Measurements from ENCODE around the gene ILF2.
"Not testable (repeated sequence)": the region's sequence is repeated elsewhere in the genome, so short reads cannot be mapped to it uniquely, and the experiment has no call there.

The ILF2 gene

DNA sequence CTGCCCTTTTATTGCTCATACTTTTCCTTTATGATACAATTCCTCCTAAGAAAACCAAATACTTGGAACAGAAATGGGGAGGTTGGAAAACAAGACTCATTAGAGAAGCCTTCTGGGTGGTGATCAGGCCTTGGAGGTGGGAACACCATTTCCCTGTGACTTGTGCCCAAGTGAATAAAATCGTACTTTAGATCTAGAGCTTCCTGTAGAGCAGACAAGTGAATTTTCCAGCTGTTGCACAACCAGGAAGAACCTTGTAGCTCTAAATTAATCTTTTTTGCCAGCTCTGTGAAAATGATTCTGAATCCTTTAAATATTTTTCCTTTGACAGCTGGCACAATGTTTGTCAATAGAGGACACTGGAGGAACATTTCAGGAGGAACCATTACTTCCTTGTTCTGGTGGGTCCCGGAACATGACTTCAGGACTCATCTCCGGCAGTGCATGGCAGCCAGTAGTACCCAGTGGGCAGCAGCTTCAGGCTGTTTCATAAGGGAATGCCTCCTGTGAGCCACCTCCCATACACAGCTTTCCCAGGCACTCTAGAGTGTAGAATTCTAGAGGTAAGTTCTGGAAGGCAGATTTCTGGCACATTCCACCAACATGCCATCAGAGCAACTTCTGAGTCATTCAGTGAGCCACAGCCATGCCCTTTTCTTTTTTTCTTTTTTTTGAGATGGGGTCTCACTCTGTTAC, 17.8 kb downstream of the ILF2 start:
- in situ Hi-C loops (cut with MboI; ENCODE audit: low sequenced_read_pairs), result loop anchor here (25.0 kb wide), 1 partner anchor 334 kb away; the partner anchor contains the start of genes JTB, RAB13 and RPS27

DNA sequence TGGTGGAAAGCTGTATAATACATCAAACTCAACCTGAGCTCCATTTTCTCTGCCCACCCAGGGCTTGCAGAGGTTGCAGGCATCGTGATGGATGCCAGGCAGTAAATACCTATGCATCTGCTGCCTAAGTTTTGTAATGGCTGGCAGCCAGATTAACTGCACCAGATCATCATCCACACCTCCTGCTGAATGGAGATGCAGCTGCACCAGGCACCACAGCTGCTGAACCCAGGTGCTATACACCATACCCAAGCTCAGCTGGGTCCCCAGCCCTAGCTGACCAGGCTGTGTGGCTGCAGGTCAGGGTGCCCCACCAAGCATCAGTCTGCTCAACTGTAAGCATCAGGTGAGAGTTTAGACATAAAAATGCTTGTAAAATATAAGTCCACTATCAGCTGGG, 19.0 kb downstream of the ILF2 start:
- in situ Hi-C loops (cut with MboI; ENCODE audit: low sequenced_read_pairs), result loop anchor here (25.0 kb wide), 1 partner anchor 336 kb away; the partner anchor contains the start of genes JTB, RAB13 and RPS27

DNA sequence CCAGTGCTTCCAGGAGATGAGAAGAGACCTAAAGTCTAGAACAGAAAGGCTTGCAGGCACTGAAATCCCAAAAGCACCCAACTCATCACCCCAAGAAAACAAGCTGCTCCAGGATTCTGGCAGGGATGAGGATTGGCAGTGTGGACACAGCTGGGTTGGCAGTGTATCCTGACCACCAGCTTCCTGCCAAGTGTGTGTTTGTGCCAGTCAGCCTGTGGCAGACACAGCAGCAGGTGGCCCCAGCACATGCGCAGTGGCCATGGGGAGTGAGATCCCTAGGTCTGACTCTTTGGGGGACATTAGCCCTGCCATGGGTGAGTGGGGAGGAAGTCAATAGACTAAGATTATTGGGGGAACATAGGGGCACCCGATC, 20.9 kb downstream of the ILF2 start:
- in situ Hi-C loops (cut with MboI; ENCODE audit: low sequenced_read_pairs), result loop anchor here (25.0 kb wide), 1 partner anchor 337 kb away; the partner anchor contains the start of genes JTB, RAB13 and RPS27

DNA sequence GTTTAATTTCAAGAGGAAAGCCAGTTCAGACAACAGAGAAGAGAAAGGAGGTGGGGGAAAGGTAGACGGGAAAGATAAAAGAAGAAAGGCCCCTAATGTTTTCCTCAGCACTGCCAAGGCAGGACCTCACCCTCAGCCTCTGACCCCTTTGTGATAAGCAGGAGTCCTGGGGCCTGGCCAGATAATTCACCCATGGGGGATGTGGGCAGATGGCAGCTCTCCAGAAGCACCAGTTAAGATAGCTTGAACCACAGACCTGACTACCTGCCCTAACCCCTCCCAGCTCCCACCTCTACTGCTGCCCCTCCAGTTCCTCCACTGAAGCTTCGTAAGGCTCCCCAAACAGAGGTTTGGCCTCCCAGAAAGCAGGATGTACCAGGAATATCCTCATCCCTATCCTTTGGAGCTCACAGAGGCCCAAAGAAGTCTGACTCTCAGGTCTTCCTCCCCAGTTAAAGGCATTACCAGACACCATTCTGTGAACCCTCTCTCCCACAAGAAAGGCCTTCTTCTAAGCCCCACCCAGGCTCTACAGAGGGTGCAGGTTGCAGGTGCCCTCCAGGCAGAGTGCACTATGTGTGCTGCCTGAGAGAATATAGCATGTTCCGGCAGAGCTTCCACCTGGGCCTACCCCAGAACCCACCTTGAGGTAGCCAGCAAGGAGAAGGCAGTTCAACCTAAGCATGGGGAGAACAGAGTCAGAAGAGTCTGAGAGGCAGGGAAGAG, 21.5 kb downstream of the ILF2 start:
- in situ Hi-C loops (cut with MboI; ENCODE audit: low sequenced_read_pairs), result no loop called here

DNA sequence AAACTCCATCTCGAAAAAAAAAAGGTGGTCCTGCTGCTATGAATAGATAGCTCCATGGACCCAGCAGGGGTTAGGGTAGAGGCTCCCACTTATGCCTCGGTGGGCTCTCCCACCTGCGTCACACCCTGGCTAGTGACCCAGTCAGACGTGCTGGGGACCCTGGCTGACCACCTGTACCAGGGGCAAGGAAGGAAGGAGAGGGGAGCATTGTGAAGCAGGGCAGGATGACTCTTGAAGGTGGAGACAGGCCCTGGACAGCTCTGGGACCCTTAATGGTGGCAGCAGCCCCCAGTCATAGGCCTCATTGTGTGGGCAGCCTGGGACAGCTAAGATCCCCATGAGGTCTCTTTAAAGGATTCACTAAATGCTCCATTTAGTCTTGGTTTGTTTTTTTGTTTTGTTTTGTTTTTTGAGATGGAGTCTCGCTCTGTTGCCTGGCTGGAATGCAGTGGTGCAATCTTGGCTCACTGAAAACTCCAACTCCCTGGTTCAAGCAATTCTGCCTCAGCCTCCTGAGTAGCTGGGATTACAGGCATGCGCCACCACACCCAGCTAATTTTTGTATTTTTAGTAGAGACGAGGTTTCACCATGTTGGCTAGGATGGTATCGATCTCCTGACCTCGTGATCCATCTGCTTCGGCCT, 22.7 kb downstream of the ILF2 start:
- in situ Hi-C loops (cut with MboI; ENCODE audit: low sequenced_read_pairs), result no loop called here

DNA sequence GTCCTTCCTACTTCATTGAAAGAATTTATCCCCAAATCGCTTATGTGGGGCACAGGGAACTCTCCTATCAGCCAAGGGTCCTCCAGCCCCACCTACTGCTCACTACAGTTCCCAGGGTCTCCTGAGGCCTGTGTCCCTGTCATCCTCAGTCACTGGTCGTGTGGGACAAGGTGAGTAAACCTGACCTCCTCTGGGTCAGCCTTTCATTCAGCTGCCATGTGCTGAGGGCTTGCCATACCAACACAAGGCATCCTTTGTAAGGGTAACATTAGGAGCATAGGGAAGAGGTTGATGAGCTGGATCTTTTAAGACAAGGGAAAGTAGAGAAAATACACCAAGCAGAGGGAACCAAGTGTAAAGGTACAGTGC, 23.5 kb downstream of the ILF2 start:
- in situ Hi-C loops (cut with MboI; ENCODE audit: low sequenced_read_pairs), result no loop called here

DNA sequence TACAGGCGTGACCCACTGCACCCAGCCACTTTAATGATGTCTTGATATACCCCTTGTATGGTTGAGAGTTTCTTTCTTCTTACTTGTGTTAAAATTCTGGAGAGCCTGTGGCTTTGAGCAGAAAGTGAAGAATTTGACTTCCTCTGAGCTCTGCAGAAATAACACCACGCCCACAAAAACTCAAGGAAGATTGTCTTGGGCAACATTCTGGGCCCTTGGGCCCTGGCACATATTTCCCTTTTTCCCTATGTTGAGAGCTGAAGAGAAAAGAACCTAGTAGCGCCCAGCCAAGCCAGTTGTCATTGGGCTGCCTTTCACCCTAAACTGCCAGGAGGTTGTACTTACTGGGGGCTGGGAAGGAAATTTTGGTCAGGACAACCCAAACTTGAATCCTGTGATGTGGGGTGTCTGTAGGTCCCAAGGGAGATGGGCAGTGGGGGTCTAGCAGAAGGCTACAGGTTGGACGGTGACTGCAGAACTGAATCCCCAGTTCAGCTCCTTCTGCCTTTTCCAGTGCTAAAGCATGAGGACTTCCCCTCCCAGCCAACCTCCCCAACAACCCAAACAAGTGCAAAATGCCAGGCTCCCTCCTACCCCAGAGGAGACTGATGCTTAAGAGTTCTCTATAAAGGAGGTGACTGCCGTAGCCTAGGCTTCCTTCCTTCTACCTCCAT, 24.0 kb downstream of the ILF2 start:
- in situ Hi-C loops (cut with MboI; ENCODE audit: low sequenced_read_pairs), result no loop called here

DNA sequence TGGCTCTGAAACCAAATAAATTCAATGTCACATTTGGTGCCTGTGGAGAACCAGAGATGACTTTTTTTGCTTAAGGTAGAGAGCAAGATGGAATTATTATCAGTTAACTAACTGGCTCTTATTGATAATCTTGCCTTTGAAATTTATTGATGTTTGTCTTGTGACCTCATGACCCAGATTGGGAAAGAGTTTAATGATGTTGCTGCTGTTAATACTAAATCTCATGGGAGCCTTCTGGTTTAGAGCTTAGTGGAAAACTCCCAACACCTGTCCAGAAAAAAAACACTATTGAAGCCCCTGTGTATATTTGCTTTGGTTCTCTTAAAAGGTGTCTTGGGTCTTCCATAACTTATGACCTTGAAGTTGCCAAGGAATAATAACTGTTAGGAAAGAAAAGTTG, 27.0 kb downstream of the ILF2 start:
- in situ Hi-C loops (cut with MboI; ENCODE audit: low sequenced_read_pairs), result no loop called here

DNA sequence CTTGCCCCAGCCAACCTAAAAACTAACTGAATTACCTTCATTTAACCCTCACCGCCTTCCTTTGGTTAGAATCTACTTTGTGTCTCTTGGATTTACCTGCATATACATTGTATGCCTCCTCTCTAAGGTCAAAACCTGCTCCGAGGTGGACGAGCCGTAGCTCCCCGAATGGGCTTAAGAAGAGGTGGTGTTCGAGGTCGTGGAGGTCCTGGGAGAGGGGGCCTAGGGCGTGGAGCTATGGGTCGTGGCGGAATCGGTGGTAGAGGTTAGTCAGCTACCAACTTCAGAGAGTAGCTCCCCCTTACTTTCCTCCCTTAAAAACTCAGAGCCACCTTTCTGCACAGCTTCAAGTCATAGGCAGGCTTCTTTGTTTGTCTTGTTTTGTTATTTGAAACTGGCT, 27.7 kb downstream of the ILF2 start:
- in situ Hi-C loops (cut with MboI; ENCODE audit: low sequenced_read_pairs), result no loop called here

DNA sequence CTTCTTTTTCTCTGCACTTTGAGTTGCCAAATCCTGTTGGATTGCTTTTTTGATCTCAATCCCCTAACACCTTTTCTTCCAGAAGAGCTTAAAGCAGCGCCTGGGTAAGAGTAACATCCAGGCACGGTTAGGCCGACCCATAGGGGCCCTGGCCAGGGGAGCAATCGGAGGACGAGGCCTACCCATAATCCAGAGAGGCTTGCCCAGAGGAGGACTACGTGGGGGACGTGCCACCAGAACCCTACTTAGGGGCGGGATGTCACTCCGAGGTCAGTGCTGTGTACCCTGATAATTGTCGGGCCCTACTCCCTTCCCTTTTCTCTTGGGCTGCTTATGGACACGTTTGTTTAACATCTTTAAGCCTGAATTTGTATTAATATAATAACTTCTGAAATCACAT, 28.6 kb downstream of the ILF2 start:
- in situ Hi-C loops (cut with MboI; ENCODE audit: low sequenced_read_pairs), result no loop called here

DNA sequence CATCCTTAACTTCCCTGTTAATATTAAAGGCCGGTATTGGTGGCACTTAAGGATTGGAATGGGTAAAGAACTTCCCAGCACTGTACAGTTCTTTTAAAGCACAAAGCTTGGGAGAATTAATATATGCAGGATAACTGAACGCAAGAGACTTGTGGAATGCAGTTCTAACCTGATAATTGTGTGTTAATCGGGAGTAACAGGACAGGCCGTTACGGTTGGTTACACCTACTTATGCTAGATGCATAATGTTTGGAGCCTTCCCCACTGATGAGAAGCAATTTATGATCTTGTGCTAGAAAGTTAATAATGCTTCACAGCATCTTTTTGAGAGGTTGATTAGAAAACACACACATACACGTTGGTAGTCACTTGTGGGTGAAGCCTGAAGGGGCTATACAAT, 29.9 kb downstream of the ILF2 start:
- in situ Hi-C loops (cut with MboI; ENCODE audit: low sequenced_read_pairs), result no loop called here

DNA sequence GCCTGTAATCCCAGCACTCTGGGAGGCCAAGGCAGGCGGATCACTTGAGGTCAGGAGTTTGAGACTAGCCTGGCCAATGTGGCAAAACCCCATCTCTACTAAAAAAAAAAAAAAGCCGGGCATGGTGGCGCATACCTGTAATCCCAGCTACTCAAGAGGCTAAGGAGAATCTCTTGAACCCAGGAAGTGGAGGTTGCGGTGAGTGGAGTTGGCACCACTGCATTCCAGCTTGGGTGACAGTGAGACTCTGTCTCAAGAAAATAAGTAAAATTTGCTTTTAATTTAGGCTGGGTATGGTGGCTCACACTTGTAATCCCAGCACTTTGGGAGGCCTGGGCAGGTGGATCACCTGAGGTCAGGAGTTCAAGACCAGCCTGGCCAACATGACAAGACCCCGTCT, 30.6 kb downstream of the ILF2 start:
- in situ Hi-C loops (cut with MboI; ENCODE audit: low sequenced_read_pairs), result not testable (repeated sequence)

DNA sequence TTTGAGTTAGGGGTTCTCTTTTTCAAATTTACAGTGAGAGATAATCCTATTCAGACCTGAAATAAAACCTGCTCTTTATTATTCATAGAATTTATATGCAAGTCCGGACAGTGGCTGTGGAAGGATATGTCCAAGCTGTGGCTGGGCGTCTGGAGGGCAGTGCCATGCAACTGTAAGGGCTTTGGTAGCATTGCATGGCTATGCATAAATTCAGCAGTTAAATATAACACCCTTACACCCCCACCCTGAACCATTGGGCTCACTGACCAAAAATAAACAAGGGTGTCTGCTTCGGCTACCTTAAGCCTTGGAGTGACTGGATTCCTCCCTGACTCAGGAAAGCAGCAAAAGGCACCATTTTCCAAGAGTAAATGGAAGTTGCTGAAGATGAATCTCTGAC, 31.5 kb downstream of the ILF2 start:
- in situ Hi-C loops (cut with MboI; ENCODE audit: low sequenced_read_pairs), result no loop called here

DNA sequence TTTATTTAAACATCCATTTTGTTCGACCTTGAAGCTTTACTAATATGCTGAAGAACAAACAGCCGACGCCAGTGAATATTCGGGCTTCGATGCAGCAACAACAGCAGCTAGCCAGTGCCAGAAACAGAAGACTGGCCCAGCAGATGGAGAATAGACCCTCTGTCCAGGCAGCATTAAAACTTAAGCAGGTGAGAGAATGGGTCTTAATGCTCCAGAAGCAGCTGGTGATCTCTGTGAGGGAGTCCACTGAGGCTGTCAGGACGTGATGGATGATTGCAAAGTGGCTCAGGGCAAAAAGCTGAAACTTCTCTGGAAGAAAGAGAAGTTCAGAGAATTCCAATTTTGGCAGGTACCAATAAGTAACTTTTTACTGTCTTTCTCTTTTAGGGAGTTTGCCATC, 32.5 kb downstream of the ILF2 start:
- in situ Hi-C loops (cut with MboI; ENCODE audit: low sequenced_read_pairs), result no loop called here

DNA sequence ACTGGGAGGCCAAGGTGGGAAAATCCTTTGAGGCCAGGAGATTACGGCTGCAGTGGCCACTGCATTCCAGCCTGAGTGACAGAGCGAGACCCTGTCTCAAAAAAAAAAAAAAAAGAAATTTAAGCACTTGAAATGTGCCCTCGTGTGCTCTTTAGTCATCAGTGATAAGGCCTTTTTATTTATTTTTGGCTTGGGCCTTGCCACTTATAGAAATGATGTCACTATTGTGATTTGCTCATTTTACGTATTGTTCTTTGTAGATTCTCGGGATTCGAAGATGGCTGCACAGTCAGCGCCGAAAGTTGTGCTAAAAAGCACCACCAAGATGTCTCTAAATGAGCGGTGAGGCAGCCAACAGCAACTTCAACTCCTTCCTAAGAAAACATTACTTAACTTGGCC, 34.5 kb downstream of the ILF2 start:
- in situ Hi-C loops (cut with MboI; ENCODE audit: low sequenced_read_pairs), result no loop called here

DNA sequence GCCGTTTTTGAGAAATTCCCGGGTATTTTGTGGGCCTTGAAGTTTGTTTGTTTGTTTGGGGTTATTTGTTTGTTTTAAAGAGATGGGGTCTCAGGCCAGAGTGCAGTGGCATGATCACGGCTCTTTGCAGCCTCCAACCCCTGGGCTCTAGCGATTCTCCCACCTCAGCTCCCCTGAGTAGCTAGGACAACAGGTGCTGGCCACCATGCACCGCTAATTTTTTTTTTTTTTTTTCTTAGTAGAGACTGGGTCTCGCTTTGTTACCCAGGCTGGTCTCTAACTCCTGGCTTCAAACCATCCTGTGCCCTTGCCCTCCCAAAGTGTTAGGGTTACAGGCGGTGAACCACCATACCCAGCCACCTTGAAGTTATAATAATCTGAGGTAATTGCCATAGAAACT, 34.9 kb downstream of the ILF2 start:
- in situ Hi-C loops (cut with MboI; ENCODE audit: low sequenced_read_pairs), result no loop called here

DNA sequence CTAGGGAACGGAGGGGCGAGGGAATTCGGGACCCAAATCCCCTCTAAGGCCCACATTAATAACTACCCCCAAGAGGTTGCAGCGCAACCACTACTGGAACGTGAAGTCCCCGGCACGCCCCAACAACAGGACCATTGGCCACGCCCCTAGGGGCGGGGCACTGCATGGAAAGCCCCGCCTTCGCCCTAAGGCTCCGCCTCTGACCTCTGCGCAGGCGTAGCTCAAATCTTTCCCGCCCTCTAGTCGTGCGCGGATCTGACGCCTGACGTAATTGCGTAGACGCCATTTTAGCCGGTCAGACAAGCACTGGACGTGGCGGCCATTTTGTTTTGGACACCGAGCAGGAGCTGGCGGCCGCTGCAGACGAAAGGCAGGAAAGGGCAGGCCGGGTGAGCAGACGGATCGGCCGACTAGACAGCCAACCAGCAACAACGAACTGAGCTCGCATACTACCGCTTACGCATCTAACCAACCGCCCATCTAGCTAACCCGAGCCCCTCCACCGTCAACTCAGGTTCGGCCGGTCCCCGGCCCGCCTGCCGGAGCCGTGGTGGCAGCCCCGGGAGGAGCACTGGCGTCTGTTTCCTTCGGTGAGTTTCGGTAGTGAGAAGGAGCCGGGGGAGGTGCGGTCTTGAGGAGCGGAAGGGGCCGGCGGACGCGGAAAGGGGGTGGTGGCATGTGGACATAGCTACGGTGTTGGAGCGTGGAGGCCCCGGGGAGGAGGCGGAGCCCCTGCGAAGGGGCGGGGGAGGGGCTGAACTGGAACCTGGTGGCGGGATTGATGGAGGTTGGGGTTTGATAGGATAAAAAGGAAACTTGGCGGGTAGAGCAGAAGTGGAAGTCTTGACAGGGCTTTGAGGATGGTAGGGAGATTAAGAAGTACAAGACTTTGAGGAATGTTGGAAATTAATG, 36.8 kb downstream of the ILF2 start, which contains the start of gene CHTOP:
TSS of gene CHTOP (plus strand) at position 313 of the 912 bp plus-strand sequence. CDS start 2,523 bp downstream, outside the sequence.
- in situ Hi-C loops (cut with MboI; ENCODE audit: low sequenced_read_pairs), result no loop called here

DNA sequence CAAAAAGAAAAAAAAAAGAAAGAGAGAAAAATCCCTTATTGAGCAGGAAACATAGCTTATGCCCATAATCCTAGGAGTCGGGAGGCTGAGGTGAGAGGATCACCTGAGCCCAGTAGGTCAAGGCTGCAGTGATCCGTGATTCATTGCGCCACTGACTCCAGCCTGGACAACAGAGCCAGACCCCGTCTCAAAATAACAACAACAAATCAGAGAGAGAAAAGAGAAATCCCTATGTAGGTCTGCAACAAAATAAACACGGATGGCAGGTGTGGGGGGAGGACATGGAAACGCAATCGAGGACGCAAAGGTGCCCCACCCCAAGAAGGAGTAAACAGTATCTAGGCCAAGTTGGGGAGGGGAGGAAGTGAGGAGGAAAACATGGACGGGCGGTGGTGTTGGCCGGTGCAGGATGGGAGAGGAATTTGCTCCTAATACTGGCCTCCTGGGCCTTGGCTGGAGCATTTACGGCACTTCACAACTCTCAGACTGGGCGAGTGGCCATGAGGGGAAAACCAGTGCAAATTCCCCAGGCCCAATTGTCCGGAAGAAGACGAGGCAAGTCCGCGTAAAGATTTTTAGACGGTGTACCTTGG, 37.5 kb downstream of the ILF2 start:
- in situ Hi-C loops (cut with MboI; ENCODE audit: low sequenced_read_pairs), result no loop called here

DNA sequence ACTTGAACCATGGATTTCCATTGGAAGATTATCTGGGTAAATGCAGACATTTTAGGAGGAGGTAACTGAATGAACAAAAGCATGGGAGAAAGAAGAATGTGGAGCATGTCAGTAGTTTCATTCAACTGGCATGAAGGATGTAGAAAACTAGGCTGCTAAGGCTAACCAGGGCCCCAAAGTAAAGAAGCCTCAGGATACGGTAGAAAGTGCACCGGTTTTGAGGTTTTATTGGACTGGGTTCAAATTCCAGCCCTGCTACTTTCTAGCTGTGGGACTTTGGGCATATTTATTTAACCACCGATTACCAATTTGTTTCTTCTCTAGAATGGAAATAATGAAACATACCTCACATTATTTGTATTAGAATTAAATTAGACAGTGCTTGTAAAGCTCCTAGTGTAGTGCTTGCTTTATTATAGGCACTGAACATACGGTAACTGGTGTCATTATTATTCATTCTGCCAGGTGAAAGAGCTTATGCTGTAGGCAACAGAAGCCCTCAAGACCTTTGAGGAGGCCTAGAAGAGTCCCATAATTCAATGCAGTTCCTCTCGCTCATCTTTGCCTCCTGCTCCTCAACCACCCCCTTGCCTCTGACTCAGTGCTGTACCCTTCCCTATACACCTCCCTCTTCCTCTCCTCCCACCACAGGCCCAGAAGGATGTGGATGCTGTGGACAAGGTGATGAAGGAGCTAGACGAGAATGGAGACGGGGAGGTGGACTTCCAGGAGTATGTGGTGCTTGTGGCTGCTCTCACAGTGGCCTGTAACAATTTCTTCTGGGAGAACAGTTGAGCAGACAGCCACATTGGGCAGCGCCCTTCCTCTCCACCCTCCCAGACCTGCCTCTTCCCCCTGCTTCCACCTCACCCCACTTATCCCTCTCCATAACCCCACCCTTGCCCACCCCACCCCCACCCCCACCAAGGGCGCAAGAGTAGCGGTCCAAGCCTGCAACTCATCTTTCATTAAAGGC, 39.5 kb downstream of the ILF2 start:
- in situ Hi-C loops (cut with MboI; ENCODE audit: low sequenced_read_pairs), result no loop called here

Measured in HL-60/S4 treated with phorbol 12-myristate 13-acetate at 8.2 ng/mL for 4 days and 3 days (cell line).